ENCODE data around the gene TULP1.

DNA sequence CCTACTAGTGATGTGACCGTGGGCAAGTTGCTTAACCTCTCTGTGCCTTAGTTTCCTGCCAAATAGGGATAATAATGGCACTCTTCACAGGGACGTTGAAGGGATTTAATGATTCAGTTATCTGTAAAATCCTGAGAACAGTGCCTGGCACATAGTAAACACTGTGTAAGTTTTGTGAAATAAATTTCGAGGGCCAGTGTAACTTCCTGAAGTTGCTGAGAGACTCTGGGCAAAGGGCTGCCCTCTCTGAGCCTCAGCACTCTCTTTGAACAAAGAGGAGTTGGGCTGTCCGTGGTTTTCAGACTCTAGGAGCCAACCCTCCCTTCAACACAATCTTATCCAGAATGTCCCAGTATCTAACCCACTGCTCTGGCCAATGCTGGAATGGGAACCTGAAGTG is 13.3 kb downstream of the TULP1 start:
- TF ChIP-seq, protein P1, sequence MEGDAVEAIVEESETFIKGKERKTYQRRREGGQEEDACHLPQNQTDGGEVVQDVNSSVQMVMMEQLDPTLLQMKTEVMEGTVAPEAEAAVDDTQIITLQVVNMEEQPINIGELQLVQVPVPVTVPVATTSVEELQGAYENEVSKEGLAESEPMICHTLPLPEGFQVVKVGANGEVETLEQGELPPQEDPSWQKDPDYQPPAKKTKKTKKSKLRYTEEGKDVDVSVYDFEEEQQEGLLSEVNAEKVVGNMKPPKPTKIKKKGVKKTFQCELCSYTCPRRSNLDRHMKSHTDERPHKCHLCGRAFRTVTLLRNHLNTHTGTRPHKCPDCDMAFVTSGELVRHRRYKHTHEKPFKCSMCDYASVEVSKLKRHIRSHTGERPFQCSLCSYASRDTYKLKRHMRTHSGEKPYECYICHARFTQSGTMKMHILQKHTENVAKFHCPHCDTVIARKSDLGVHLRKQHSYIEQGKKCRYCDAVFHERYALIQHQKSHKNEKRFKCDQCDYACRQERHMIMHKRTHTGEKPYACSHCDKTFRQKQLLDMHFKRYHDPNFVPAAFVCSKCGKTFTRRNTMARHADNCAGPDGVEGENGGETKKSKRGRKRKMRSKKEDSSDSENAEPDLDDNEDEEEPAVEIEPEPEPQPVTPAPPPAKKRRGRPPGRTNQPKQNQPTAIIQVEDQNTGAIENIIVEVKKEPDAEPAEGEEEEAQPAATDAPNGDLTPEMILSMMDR (conservative IDR thresholded peaks at IDR 0.05): no peak
- no peak for TF ChIP-seq EZH2 (IDR thresholded peaks at IDR 0.05; ENCODE audit: low read depth)

Measured in PC-9 (cell line).